Thoracic aorta (tissue), 2 donors: Measurements from ENCODE around the gene OXTR. TPM values are rescaled to one million over a fixed set of nuclear protein-coding genes. Genes with fewer than 3 reads are reported as not detected.

Experiments
- ATAC-seq: fragments of 150-250 bp; one replicate; pipeline ENCODE4 v1.8.0; 2017; ENCODE audit warnings: low read depth; ENCODE audit not compliant: insufficient number of reproducible peaks, low FRiP score
- DNase-seq: peaks from one replicate; pipeline ENCODE4 v3.0.0-alpha.2; 2020; ENCODE audit warnings: low spot score
- H3K27ac ChIP-seq, 2 donors: fragments of 200-600 bp; sonication (generic); 1 replicate in 1 of 2; 2 replicates in 1 of 2; pipeline ENCODE4 v1.5.1; 2016; ENCODE audit warnings: mild to moderate bottlenecking in 2 of 2, moderate library complexity in 2 of 2
- H3K27me3 ChIP-seq: fragments of 200-600 bp; sonication (generic); replicated peaks from 2 replicates; pipeline ENCODE4 v1.6.0; 2016; ENCODE audit warnings: mild to moderate bottlenecking; ENCODE audit not compliant: insufficient read depth
- H3K36me3 ChIP-seq: fragments of 200-600 bp; sonication (generic); one replicate; pipeline ENCODE4 v1.5.1; 2016
- H3K4me1 ChIP-seq, 2 donors: fragments of 200-600 bp; sonication (generic); 1 replicate in 1 of 2; 2 replicates in 1 of 2; pipeline versions ENCODE4 v1.5.1 to v1.6.0; 2016; ENCODE audit warnings: low read depth in 2 of 2, mild to moderate bottlenecking in 1 of 2; ENCODE audit not compliant: control insufficient read depth in 1 of 2
- H3K4me3 ChIP-seq: fragments of 200-600 bp; sonication (generic); 2 replicates; pipeline ENCODE4 v1.5.1; 2016; ENCODE audit warnings: mild to moderate bottlenecking
- H3K9me3 ChIP-seq: fragments of 200-600 bp; sonication (generic); 2 replicates; pipeline ENCODE4 v1.5.1; 2016
- CTCF ChIP-seq: fragments of 200-600 bp; sonication (generic); IDR thresholded peaks from one replicate; pipeline ENCODE4 v1.5.1; 2019; ENCODE audit warnings: antibody characterized with exemption
- total RNA-seq, 2 donors: library from RNA; depleted of rRNA; stranded (reverse); fragments of >200 nt; gene quantifications; one replicate each; pipeline versions ENCODE4 v1.1.0 to v1.2.3, GENCODE V29; 2016

The OXTR gene
- total RNA-seq, 2 donors from 2014 or later = 2.3 to 55.1 TPM

- Histone ChIP-seq H3K4me3 (no peak within 1 kb of the TSS), H3K27ac (no peak within 1 kb of the TSS), H3K36me3 (no peaks in the 10 kb centered on the region), H3K4me1 (peaks cover 0 to 6% of the 10 kb centered on the region in 2 donors), H3K27me3 (no peaks in the 10 kb centered on the region), H3K9me3 (no peaks in the 10 kb centered on the region)
- DNase-seq = no peak
- TF ChIP-seq CTCF = no peak
- no peak for ATAC-seq
Measured at GRCh38 chr3:8733332-8734094, 35.9 kb downstream of the OXTR start, which contains the start of gene CAV3. CAV3 (plus strand) TSS chr3:8733802; CDS start chr3:8733877, 75 bp downstream.

GRCh38 chr3:8732413-8732812, 37.0 kb downstream of the OXTR start:
- ATAC-seq (no peak), DNase-seq (no peak)
- Histone ChIP-seq H3K9me3 (no peaks in the 10 kb centered on the region), H3K36me3 (no peaks in the 10 kb centered on the region), H3K4me1 (peaks cover 0 to 6% of the 10 kb centered on the region in 2 donors), H3K27ac (no peak overlapping the region), H3K27me3 (no peaks in the 10 kb centered on the region), H3K4me3 (no peak overlapping the region)
- TF ChIP-seq CTCF = no peak

- DNase-seq (no peak), ATAC-seq (no peak)
- no peaks in the 10 kb centered on the region for H3K27me3 ChIP-seq
- no peaks in the 10 kb centered on the region for H3K36me3 ChIP-seq
- H3K4me3 ChIP-seq = no peak overlapping the region
- no peak overlapping the region for H3K27ac ChIP-seq
- no peak for TF ChIP-seq CTCF
- no peaks in the 10 kb centered on the region for H3K9me3 ChIP-seq
- peaks cover 0 to 6% of the 10 kb centered on the region in 2 donors for H3K4me1 ChIP-seq
Measured at GRCh38 chr3:8730656-8731055, 38.8 kb downstream of the OXTR start.

- DNase-seq (no peak), ATAC-seq (no peak)
- H3K27me3 ChIP-seq = no peaks in the 10 kb centered on the region
- no peak overlapping the region for H3K27ac ChIP-seq
- H3K9me3 ChIP-seq = no peaks in the 10 kb centered on the region
- TF ChIP-seq CTCF = no peak
- H3K4me1 ChIP-seq = peaks cover 0 to 6% of the 10 kb centered on the region in 2 donors
- H3K4me3 ChIP-seq = no peak overlapping the region
- H3K36me3 ChIP-seq = no peaks in the 10 kb centered on the region
Measured at GRCh38 chr3:8729479-8729878, 39.9 kb downstream of the OXTR start.

- H3K4me1 ChIP-seq = no peaks in the 10 kb centered on the region
- ATAC-seq = no peak
- no peak for TF ChIP-seq CTCF
- H3K27ac ChIP-seq = no peak overlapping the region
- H3K27me3 ChIP-seq = no peaks in the 10 kb centered on the region
- H3K36me3 ChIP-seq = no peaks in the 10 kb centered on the region
- H3K9me3 ChIP-seq = no peaks in the 10 kb centered on the region
- DNase-seq = no peak
- no peak overlapping the region for H3K4me3 ChIP-seq
Measured at GRCh38 chr3:8727605-8728512, 41.6 kb downstream of the OXTR start.
